OCI-LY3 (cell line): ENCODE data around the gene S1PR2.
"Not testable (repeated sequence)": the region's sequence is repeated elsewhere in the genome, so short reads cannot be mapped to it uniquely, and the experiment has no call there.

ENCODE experiments used
- H2AFZ ChIP-seq: fragments of 200-600, 300-600 bp; shearing (Covaris generic); 2 replicates; pipeline ENCODE4 v1.6.0; 2014; ENCODE audit warnings: antibody characterized with exemption, low read depth, low read length
- H3K27ac ChIP-seq: fragments of 200-600, 300-600 bp; sonication (generic); 2 replicates; pipeline ENCODE4 v1.5.1; 2014; ENCODE audit warnings: mild to moderate bottlenecking, low read length, moderate library complexity, mixed read lengths
- H3K27me3 ChIP-seq: fragments of 200-600, 300-600 bp; sonication (generic); 2 replicates; pipeline ENCODE4 v1.6.1; 2014; ENCODE audit warnings: low read depth, low read length, mixed read lengths
- H3K36me3 ChIP-seq: fragments of 200-600, 300-600 bp; sonication (generic); replicated peaks from 2 replicates; pipeline ENCODE3; 2014; ENCODE audit warnings: low read depth, low read length, mixed read lengths
- H3K4me1 ChIP-seq: fragments of 300-600, 200-600 bp; sonication (generic); 2 replicates; pipeline ENCODE4 v1.6.1; 2014; ENCODE audit warnings: low read length, mixed read lengths
- H3K4me2 ChIP-seq: fragments of 200-600, 300-600 bp; sonication (generic); 2 replicates; pipeline ENCODE4 v1.6.1; 2014; ENCODE audit warnings: low read length, mixed read lengths
- H3K4me3 ChIP-seq: fragments of 300-600, 200-600 bp; sonication (generic); 2 replicates; pipeline ENCODE4 v1.5.1; 2014; ENCODE audit warnings: antibody characterized with exemption, mild to moderate bottlenecking, low read length, moderate library complexity
- H3K79me2 ChIP-seq: fragments of 300-600, 200-600 bp; shearing (Covaris generic); 2 replicates; pipeline ENCODE4 v1.6.1; 2014; ENCODE audit warnings: mild to moderate bottlenecking, low read length, mixed read lengths
- H3K9ac ChIP-seq: fragments of 300-600, 200-600 bp; shearing (Covaris generic); 2 replicates; pipeline ENCODE4 v1.6.0; 2014; ENCODE audit warnings: mild to moderate bottlenecking, low read length, moderate library complexity
- H3K9me3 ChIP-seq: fragments of 200-600, 300-600 bp; shearing (Covaris generic); 2 replicates; pipeline ENCODE4 v1.6.1; 2014; ENCODE audit warnings: low read length, mixed read lengths; ENCODE audit not compliant: insufficient read depth
- H4K20me1 ChIP-seq: fragments of 200-600, 300-600 bp; sonication (generic); 2 replicates; pipeline ENCODE4 v1.6.1; 2016; ENCODE audit warnings: low read length, mixed read lengths; ENCODE audit not compliant: insufficient read depth
- EZH2phosphoT487 ChIP-seq: fragments of 200-600 bp; shearing (Covaris generic); IDR thresholded peaks from 2 replicates; pipeline ENCODE4 v1.6.1; 2018; ENCODE audit warnings: antibody characterized with exemption, mixed run types, low read depth
- TF ChIP-seq, protein P1 (sequence below): fragments of 200-600, 300-600 bp; sonication (generic); IDR thresholded peaks from 2 replicates; pipeline ENCODE4 v1.5.1; 2014; ENCODE audit warnings: antibody characterized with exemption, low read length, low read depth

S1PR2 gene

DNA sequence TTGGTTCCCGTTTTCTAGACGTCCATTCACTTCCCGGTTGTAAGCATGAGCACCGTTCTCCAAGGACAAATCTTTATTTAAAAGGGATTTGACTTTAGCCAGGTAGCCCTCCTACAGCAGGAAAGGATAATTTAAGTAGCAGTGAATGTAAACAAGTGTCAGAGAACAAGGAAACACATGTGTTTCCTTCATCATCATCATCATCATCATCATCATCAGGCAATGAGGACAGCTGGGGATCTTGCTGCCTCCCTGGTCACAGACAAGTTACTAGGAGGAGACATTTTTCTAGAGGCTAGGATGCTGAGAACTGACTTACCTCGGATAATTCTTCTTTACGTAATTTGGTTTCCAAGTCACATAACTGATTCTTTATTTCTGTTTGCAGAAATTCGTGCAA lies 50.7 kb downstream of the S1PR2 start:
- H3K36me3 ChIP-seq, result peaks cover 55% of the 10 kb centered on the region
- TF ChIP-seq EZH2phosphoT487, result no peak
- H3K79me2 ChIP-seq, result peaks cover 70% of the 10 kb centered on the region
- H3K9me3 ChIP-seq, result no peaks in the 10 kb centered on the region
- H3K4me3 ChIP-seq, result no peak overlapping the region
- no peak overlapping the region for H3K9ac ChIP-seq
- H4K20me1 ChIP-seq, result peaks cover 33% of the 10 kb centered on the region
- H3K27ac ChIP-seq, result no peak overlapping the region
- no peaks in the 10 kb centered on the region for H3K4me1 ChIP-seq
- H2AFZ ChIP-seq, result no peak overlapping the region
- H3K4me2 ChIP-seq, result no peak overlapping the region
- H3K27me3 ChIP-seq, result no peaks in the 10 kb centered on the region

- H3K9me3 ChIP-seq, H3K4me2 ChIP-seq, H3K9ac ChIP-seq, H3K27ac ChIP-seq, H2AFZ ChIP-seq, H3K4me1 ChIP-seq, H3K27me3 ChIP-seq, H3K4me3 ChIP-seq: not testable (repeated sequence)
- Histone ChIP-seq H4K20me1 (peaks cover 32% of the 10 kb centered on the region), H3K36me3 (peaks cover 59% of the 10 kb centered on the region), H3K79me2 (peaks cover 68% of the 10 kb centered on the region)
Observed at GRCh38 chr19:10180024-10180423, 51.1 kb downstream of the S1PR2 start.

- no peak overlapping the region for H3K4me2 ChIP-seq
- H3K79me2 ChIP-seq, result peaks cover 17% of the 10 kb centered on the region
- no peak overlapping the region for H3K27ac ChIP-seq
- TF ChIP-seq EZH2phosphoT487, result no peak
- TF ChIP-seq, protein P1, sequence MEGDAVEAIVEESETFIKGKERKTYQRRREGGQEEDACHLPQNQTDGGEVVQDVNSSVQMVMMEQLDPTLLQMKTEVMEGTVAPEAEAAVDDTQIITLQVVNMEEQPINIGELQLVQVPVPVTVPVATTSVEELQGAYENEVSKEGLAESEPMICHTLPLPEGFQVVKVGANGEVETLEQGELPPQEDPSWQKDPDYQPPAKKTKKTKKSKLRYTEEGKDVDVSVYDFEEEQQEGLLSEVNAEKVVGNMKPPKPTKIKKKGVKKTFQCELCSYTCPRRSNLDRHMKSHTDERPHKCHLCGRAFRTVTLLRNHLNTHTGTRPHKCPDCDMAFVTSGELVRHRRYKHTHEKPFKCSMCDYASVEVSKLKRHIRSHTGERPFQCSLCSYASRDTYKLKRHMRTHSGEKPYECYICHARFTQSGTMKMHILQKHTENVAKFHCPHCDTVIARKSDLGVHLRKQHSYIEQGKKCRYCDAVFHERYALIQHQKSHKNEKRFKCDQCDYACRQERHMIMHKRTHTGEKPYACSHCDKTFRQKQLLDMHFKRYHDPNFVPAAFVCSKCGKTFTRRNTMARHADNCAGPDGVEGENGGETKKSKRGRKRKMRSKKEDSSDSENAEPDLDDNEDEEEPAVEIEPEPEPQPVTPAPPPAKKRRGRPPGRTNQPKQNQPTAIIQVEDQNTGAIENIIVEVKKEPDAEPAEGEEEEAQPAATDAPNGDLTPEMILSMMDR, result no peak
- H3K4me3 ChIP-seq, result no peak overlapping the region
- no peak overlapping the region for H2AFZ ChIP-seq
- no peaks in the 10 kb centered on the region for H3K27me3 ChIP-seq
- H3K36me3 ChIP-seq, result peaks cover 56% of the 10 kb centered on the region
- H4K20me1 ChIP-seq, result no peaks in the 10 kb centered on the region
- H3K9me3 ChIP-seq, result no peaks in the 10 kb centered on the region
- no peak overlapping the region for H3K9ac ChIP-seq
- peaks cover 10% of the 10 kb centered on the region for H3K4me1 ChIP-seq
Observed at GRCh38 chr19:10173527-10173926, 57.6 kb downstream of the S1PR2 start.
